Breast epithelium (tissue), 4 donors: ENCODE data around the gene SH3BP5. TPM values are rescaled to one million over a fixed set of nuclear protein-coding genes. Genes with fewer than 3 reads are reported as not detected.
A peak's percentile ranks its signal among the peaks of the same experiment; 100 is the strongest.

Experiments
- DNase-seq, 2 donors: peaks; one replicate each; pipeline ENCODE4 v3.0.0-alpha.2; 2019; ENCODE audit warnings: low spot score in 2 of 2
- H3K27ac ChIP-seq, 2 donors: fragments of 200-600 bp; sonication (generic) in 1 of 2; one replicate each; pipeline ENCODE4 v1.5.1; 2016 to 2019; ENCODE audit warnings: mild to moderate bottlenecking in 1 of 2
- H3K27me3 ChIP-seq, 2 donors: fragments of 200-600 bp; sonication (generic) in 1 of 2; one replicate each; pipeline versions ENCODE4 v1.5.1 to v1.6.0; 2017 to 2019; ENCODE audit warnings: control low read depth in 1 of 2, mild to moderate bottlenecking in 1 of 2
- H3K36me3 ChIP-seq: fragments of 200-600 bp; one replicate; pipeline ENCODE4 v1.5.1; 2019
- H3K4me1 ChIP-seq, 2 donors: fragments of 200-600 bp; sonication (generic); one replicate each; pipeline ENCODE4 v1.5.1; 2016 to 2019; ENCODE audit warnings: control low read depth in 1 of 2
- H3K4me3 ChIP-seq, 3 donors: fragments of 200-600 bp; sonication (generic); 1 replicate in 2 of 3; 2 replicates in 1 of 3; pipeline ENCODE4 v1.5.1; 2016 to 2019; ENCODE audit warnings: mild to moderate bottlenecking in 3 of 3, moderate library complexity in 2 of 3
- H3K9me3 ChIP-seq, 2 donors: fragments of 200-600 bp; sonication (generic) in 1 of 2; one replicate each; pipeline ENCODE4 v1.5.1; 2016 to 2019; ENCODE audit warnings: control low read depth in 1 of 2
- CTCF ChIP-seq, 3 donors: fragments of 450-650 bp; IDR thresholded peaks; one replicate each; pipeline ENCODE4 v1.5.1; 2016 to 2017; ENCODE audit warnings: antibody characterized with exemption in 3 of 3, mild to moderate bottlenecking in 3 of 3, moderate library complexity in 3 of 3
- POLR2A ChIP-seq: fragments of 450-650 bp; IDR thresholded peaks from one replicate; pipeline ENCODE4 v1.6.1; 2016; ENCODE audit warnings: antibody characterized with exemption, mild to moderate bottlenecking, moderate library complexity
- POLR2AphosphoS5 ChIP-seq, 3 donors: sonication (generic); formaldehyde crosslinking; IDR thresholded peaks; one replicate each; pipeline ENCODE4 v1.6.1; 2017; ENCODE audit warnings: antibody characterized with exemption in 3 of 3
- intact Hi-C: fragments of 100-400 bp; cut with DNase I; formaldehyde crosslinking; loops from one replicate; pipeline ENCODE4 v1.15.1; 2023; ENCODE audit warnings: low total_unique reads
- total RNA-seq, 3 donors: library from RNA; depleted of rRNA; stranded (reverse); fragments of >200 nt; gene quantifications; one replicate each; pipeline ENCODE4 v1.1.0, GENCODE V29; 2016

The SH3BP5 gene
- total RNA-seq, 3 donors from 2014 or later: 56.9 to 96.2 (median 83.2) TPM

GRCh38 chr3:15258720-15259119 lies 73.7 kb downstream of the SH3BP5 start:
- Histone ChIP-seq H3K27ac (peak overlapping the region in 1 of 2 donors; percentile 36), H3K4me1 (peaks cover 0 to 3% of the 10 kb centered on the region in 2 donors), H3K9me3 (no peaks in the 10 kb centered on the region), H3K36me3 (no peaks in the 10 kb centered on the region), H3K27me3 (no peaks in the 10 kb centered on the region), H3K4me3 (no peak overlapping the region)
- TF ChIP-seq CTCF (IDR thresholded peaks at IDR 0.05): no peak
- no peak for TF ChIP-seq POLR2AphosphoS5 (IDR thresholded peaks at IDR 0.05)
- TF ChIP-seq POLR2A: no peak
- intact Hi-C loops: loop anchor here (5.0 kb wide), 1 partner anchor 739 kb away; no protein-coding TSS in a partner anchor
- no peak for DNase-seq

GRCh38 chr3:15256861-15257341 lies 75.5 kb downstream of the SH3BP5 start:
- Histone ChIP-seq H3K4me3 (no peak overlapping the region), H3K9me3 (no peaks in the 10 kb centered on the region), H3K27me3 (no peaks in the 10 kb centered on the region), H3K4me1 (peaks cover 0 to 3% of the 10 kb centered on the region in 2 donors), H3K36me3 (no peaks in the 10 kb centered on the region), H3K27ac (peak overlapping the region in 1 of 2 donors; percentile 56)
- TF ChIP-seq CTCF (IDR thresholded peaks at IDR 0.05): no peak
- TF ChIP-seq POLR2AphosphoS5 (IDR thresholded peaks at IDR 0.05): no peak
- no peak for TF ChIP-seq POLR2A
- intact Hi-C loops: loop anchor here (5.0 kb wide), 1 partner anchor 740 kb away; no protein-coding TSS in a partner anchor
- DNase-seq: no peak

GRCh38 chr3:15255215-15255614 lies 77.2 kb downstream of the SH3BP5 start:
- Histone ChIP-seq H3K9me3 (no peaks in the 10 kb centered on the region), H3K36me3 (no peaks in the 10 kb centered on the region), H3K27me3 (no peaks in the 10 kb centered on the region), H3K4me3 (no peak overlapping the region), H3K4me1 (peaks cover 0 to 3% of the 10 kb centered on the region in 2 donors), H3K27ac (no peak overlapping the region)
- no peak for TF ChIP-seq CTCF (IDR thresholded peaks at IDR 0.05)
- no peak for TF ChIP-seq POLR2A
- TF ChIP-seq POLR2AphosphoS5 (IDR thresholded peaks at IDR 0.05): no peak
- DNase-seq: no peak
- intact Hi-C loops: loop anchor here (5.0 kb wide), 1 partner anchor 742 kb away; no protein-coding TSS in a partner anchor

- TF ChIP-seq POLR2A (no peak), POLR2AphosphoS5 (IDR thresholded peaks at IDR 0.05) (no peak), CTCF (IDR thresholded peaks at IDR 0.05) (no peak)
- Histone ChIP-seq H3K27me3 (no peaks in the 10 kb centered on the region), H3K27ac (peak overlapping the region in 1 of 2 donors; percentile 6), H3K4me1 (peaks cover 0 to 3% of the 10 kb centered on the region in 2 donors), H3K9me3 (no peaks in the 10 kb centered on the region), H3K4me3 (no peak overlapping the region), H3K36me3 (peaks cover 5% of the 10 kb centered on the region)
- no peak for DNase-seq
- intact Hi-C loops: no loop called here
Measured at GRCh38 chr3:15253023-15253697, 79.2 kb downstream of the SH3BP5 start.

GRCh38 chr3:15246186-15246585 lies 86.2 kb downstream of the SH3BP5 start:
- TF ChIP-seq POLR2A: no peak
- no peak for TF ChIP-seq CTCF (IDR thresholded peaks at IDR 0.05)
- no peak for TF ChIP-seq POLR2AphosphoS5 (IDR thresholded peaks at IDR 0.05)
- H3K36me3 ChIP-seq: peaks cover 16% of the 10 kb centered on the region
- intact Hi-C loops: no loop called here

More at GRCh38 chr3:15246186-15246585, 86.2 kb downstream of the SH3BP5 start:
- H3K9me3 ChIP-seq: no peaks in the 10 kb centered on the region
- no peaks in the 10 kb centered on the region for H3K27me3 ChIP-seq
- no peak overlapping the region for H3K4me3 ChIP-seq
- DNase-seq: no peak
- H3K4me1 ChIP-seq: no peaks in the 10 kb centered on the region
- no peak overlapping the region for H3K27ac ChIP-seq
